ENCODE data around the gene SGMS1.

- TF ChIP-seq CTCF (IDR thresholded peaks at IDR 0.05; ENCODE audit: low read depth, low read length, poor library complexity, severe bottlenecking): no peak
- TF ChIP-seq EZH2phosphoT487 (IDR thresholded peaks at IDR 0.05; ENCODE audit: borderline replicate concordance, low read length): no peak
Measured at GRCh38 chr10:50554995-50555568, 68.7 kb downstream of the SGMS1 start.

Measured in DOHH2 (cell line).